ENCODE measurements around the gene ZIC1. TPM values are rescaled to one million over a fixed set of nuclear protein-coding genes. Genes with fewer than 3 reads are reported as not detected.

The ZIC1 gene
- total and polyA plus RNA-seq, 2 of the 13 experiments (the other 11 are each of a cell fraction or from before 2014, with no cell fraction given), result not detected

DNA sequence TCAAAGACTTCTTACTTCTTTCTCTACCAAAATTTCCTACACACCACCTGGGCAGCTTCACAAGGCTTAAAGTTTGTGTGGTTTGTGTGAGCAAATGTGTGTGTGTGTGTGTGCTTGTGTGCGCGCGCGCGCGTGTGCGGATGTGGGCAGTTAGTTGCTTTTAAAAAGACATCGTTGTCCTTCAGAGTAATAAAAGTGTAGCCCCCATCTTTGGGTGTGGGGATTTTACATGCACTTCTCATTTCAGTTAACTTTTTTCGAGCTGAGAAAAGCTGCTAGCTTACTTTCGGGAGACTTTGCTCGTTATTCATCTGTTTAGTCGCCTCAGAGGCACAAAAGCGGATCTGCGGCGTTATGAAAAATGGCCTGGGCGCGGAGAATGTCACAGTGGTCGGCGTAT, 38.8 kb upstream of the ZIC1 start (continued):
- TF ChIP-seq AFF4 (CRISPR knock-in tag; IDR thresholded peaks at IDR 0.05), result no peak

GRCh38 chr3:147371140-147371539, 38.0 kb upstream of the ZIC1 start:
- intact Hi-C loops (cut with micrococcal nuclease; ENCODE audit: unreplicated experiment) (no loop called here), in situ Hi-C loops (cut with HindIII; ENCODE audit: extremely low pct_ligation_motif_present, low pct_unique_long_range_greater_than_20kb) (no loop called here)
- Histone ChIP-seq H3K4me3 (replicated peaks in 1 of 3; ENCODE audit: insufficient read depth in 1 of 3, low read depth in 2 of 3, low read length in 3 of 3) (no peak overlapping the region), H3K9me3 (ENCODE audit: low read length) (no peaks in the 10 kb centered on the region), H3K36me3 (replicated peaks in 1 of 2; ENCODE audit: control insufficient read depth in 1 of 2, insufficient read depth in 2 of 2, low read length in 2 of 2) (no peaks in the 10 kb centered on the region), H3K27ac (ENCODE audit: extremely low read length, insufficient read depth, low read length) (no peak overlapping the region), H3K4me1 (ENCODE audit: insufficient read depth, low read length) (peaks cover 18% of the 10 kb centered on the region), H3K79me2 (ENCODE audit: insufficient read depth, low read length) (no peaks in the 10 kb centered on the region), H2AFZ (ENCODE audit: low read length) (no peak overlapping the region), H3K27me3 (ENCODE audit: control insufficient read depth in 1 of 2, insufficient read depth in 2 of 2, low read length in 2 of 2) (peaks cover 0 to 12% of the 10 kb centered on the region in 2 experiments; a peak in 2 of 5 replicates), H3K9ac (ENCODE audit: insufficient read depth, low read depth, low read length) (no peak overlapping the region), H3K4me2 (ENCODE audit: low read depth, low read length) (no peak overlapping the region), H4K20me1 (ENCODE audit: insufficient read depth, low read length) (no peaks in the 10 kb centered on the region)
- DNase-seq (ENCODE audit: low spot score), result no peak
- POLR2A ChIA-PET, result no interaction called here
- CTCF ChIA-PET (ENCODE audit: low intra/inter-chr PET ratio, low total read pairs), result no interaction called here
- no TSS peak for BruUV-seq (replicated peaks)
- WGBS (ENCODE audit: low lambda C conversion rate), result 59% methylated on average over 12 of the region's 12 CpGs
- TF ChIP-seq ZNF572 (CRISPR knock-in tag; IDR thresholded peaks at IDR 0.05) (no peak), ZNF354B (CRISPR knock-in tag; IDR thresholded peaks at IDR 0.05) (no peak), ZNF350 (CRISPR knock-in tag; IDR thresholded peaks at IDR 0.05; ENCODE audit: borderline replicate concordance, low read depth) (no peak), ZSCAN22 (CRISPR knock-in tag; IDR thresholded peaks at IDR 0.05) (no peak), CCDC6 (CRISPR knock-in tag; IDR thresholded peaks at IDR 0.05) (no peak), HOXA3 (CRISPR knock-in tag; IDR thresholded peaks at IDR 0.05) (no peak)
- TF ChIP-seq, protein P1, sequence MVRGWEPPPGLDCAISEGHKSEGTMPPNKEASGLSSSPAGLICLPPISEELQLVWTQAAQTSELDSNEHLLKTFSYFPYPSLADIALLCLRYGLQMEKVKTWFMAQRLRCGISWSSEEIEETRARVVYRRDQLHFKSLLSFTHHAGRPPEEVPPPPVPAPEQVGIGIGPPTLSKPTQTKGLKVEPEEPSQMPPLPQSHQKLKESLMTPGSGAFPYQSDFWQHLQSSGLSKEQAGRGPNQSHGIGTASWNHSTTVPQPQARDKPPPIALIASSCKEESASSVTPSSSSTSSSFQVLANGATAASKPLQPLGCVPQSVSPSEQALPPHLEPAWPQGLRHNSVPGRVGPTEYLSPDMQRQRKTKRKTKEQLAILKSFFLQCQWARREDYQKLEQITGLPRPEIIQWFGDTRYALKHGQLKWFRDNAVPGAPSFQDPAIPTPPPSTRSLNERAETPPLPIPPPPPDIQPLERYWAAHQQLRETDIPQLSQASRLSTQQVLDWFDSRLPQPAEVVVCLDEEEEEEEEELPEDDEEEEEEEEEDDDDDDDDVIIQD (CRISPR knock-in tag; IDR thresholded peaks at IDR 0.05; ENCODE audit: low read depth), result no peak
- FAIRE-seq, result no peak
- ATAC-seq, result no peak
